HUES64 (cell line): Measurements from ENCODE around the gene FUT6.
"Not testable (repeated sequence)": the region's sequence is repeated elsewhere in the genome, so short reads cannot be mapped to it uniquely, and the experiment has no call there.

Experiments
- H3K27ac ChIP-seq: 2 replicates; pipeline ENCODE4 v1.7.0; 2013; ENCODE audit warnings: low read depth, low read length, inconsistent platforms
- H3K27me3 ChIP-seq: 2 replicates; pipeline ENCODE4 v1.6.1; 2013; ENCODE audit warnings: mild to moderate bottlenecking, low read length; ENCODE audit not compliant: insufficient read depth
- H3K36me3 ChIP-seq: 2 replicates; pipeline ENCODE4 v1.6.1; 2013; ENCODE audit warnings: mild to moderate bottlenecking, low read length; ENCODE audit not compliant: insufficient read depth
- H3K4me1 ChIP-seq: 2 replicates; pipeline ENCODE4 v1.6.1; 2013; ENCODE audit warnings: mild to moderate bottlenecking, low read length, moderate library complexity; ENCODE audit not compliant: insufficient read depth
- H3K4me3 ChIP-seq: 2 replicates; pipeline ENCODE4 v1.5.1; 2013; ENCODE audit warnings: mild to moderate bottlenecking, low read length, moderate library complexity
- H3K9ac ChIP-seq: 2 replicates; pipeline ENCODE4 v1.6.1; 2013; ENCODE audit warnings: mild to moderate bottlenecking, low read depth, low read length
- H3K9me3 ChIP-seq: 2 replicates; pipeline ENCODE4 v1.6.1; 2013; ENCODE audit warnings: low read depth, low read length; ENCODE audit not compliant: insufficient read depth
- WGBS: fragments of 150-250, 120-280 bp; methylation state at CpG from one replicate; pipeline ENCODE4 v1.1.7; 2013; ENCODE audit warnings: missing lambda C conversion rate; 5-methylcytosine and 5-hydroxymethylcytosine counted together

Gene FUT6

DNA sequence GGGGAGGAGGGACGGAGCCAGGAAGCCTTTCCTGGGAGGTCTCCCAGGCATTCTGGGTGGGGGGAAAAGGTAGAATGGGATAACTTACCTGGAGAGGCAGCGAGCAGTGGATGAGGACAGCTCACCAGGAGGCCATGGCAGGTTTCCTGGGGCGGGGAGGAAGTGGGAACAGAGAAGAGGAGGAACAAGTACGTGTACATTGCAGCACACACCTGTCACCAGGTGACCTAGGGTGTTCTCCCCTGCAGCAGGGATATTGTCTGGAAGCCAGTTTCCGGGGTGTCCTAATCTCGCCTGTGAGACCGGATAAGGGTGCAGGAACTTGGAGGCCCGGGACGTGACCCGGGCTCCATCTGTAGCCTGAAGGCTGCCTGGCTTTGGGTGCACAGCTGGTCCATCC lies 11.8 kb upstream of the FUT6 start, which contains the start of gene FUT3:
TSS of gene FUT3 (minus strand) at position 148 of the 400 bp plus-strand sequence.
- H3K27me3 ChIP-seq = 0 out of 2 replicates have a peak, but pooled peaks cover under 1% of the 10 kb centered on the region
- 88% methylated on average over 10 of the region's 10 CpGs for WGBS

GRCh38 chr19:5850743-5851293 lies 11.3 kb upstream of the FUT6 start:
- H3K36me3 ChIP-seq = no peaks in the 10 kb centered on the region
- no peak overlapping the region for H3K27ac ChIP-seq
- no peak overlapping the region for H3K4me3 ChIP-seq
- 86% methylated on average over 5 of the region's 5 CpGs for WGBS
- no peaks in the 10 kb centered on the region for H3K27me3 ChIP-seq
- H3K4me1 ChIP-seq = no peaks in the 10 kb centered on the region
- H3K9me3 ChIP-seq = 0 out of 2 replicates have a peak, but pooled peaks cover 3% of the 10 kb centered on the region
- no peak overlapping the region for H3K9ac ChIP-seq

More for the DNA sequence above, 11.8 kb upstream of the FUT6 start, which contains the start of gene FUT3:
- Histone ChIP-seq H3K9ac (no peak within 1 kb of the TSS), H3K9me3 (0 out of 2 replicates have a peak, but pooled peaks cover 3% of the 10 kb centered on the region), H3K4me1 (no peaks in the 10 kb centered on the region), H3K27ac (no peak within 1 kb of the TSS), H3K4me3 (no peak within 1 kb of the TSS), H3K36me3 (no peaks in the 10 kb centered on the region)

GRCh38 chr19:5850189-5850588 lies 10.7 kb upstream of the FUT6 start:
- Histone ChIP-seq H3K4me3 (no peak overlapping the region), H3K4me1 (no peaks in the 10 kb centered on the region), H3K27ac (no peak overlapping the region), H3K36me3 (no peaks in the 10 kb centered on the region), H3K9ac (no peak overlapping the region), H3K27me3 (no peaks in the 10 kb centered on the region), H3K9me3 (0 out of 2 replicates have a peak, but pooled peaks cover 3% of the 10 kb centered on the region)
- 92% methylated on average over 6 of the region's 6 CpGs for WGBS

GRCh38 chr19:5848621-5849020 lies 9.1 kb upstream of the FUT6 start:
- not testable (repeated sequence) for H3K27me3 ChIP-seq, H3K4me1 ChIP-seq, H3K27ac ChIP-seq, H3K4me3 ChIP-seq, H3K9ac ChIP-seq, H3K9me3 ChIP-seq, H3K36me3 ChIP-seq
- 86% methylated on average over 5 of the region's 5 CpGs for WGBS

- not testable (repeated sequence) for H3K36me3 ChIP-seq, H3K9me3 ChIP-seq, H3K27me3 ChIP-seq, H3K4me1 ChIP-seq, H3K4me3 ChIP-seq, H3K9ac ChIP-seq, H3K27ac ChIP-seq
- 84% methylated on average over 10 of the region's 10 CpGs for WGBS
Observed at GRCh38 chr19:5847846-5848245, 8.3 kb upstream of the FUT6 start.

GRCh38 chr19:5844456-5845433 lies 5.2 kb upstream of the FUT6 start:
- Histone ChIP-seq H3K27me3 (no peaks in the 10 kb centered on the region), H3K36me3 (no peaks in the 10 kb centered on the region), H3K9me3 (0 out of 2 replicates have a peak, but pooled peaks cover 3% of the 10 kb centered on the region), H3K9ac (no peak overlapping the region), H3K27ac (no peak overlapping the region), H3K4me1 (no peaks in the 10 kb centered on the region), H3K4me3 (no peak overlapping the region)
- WGBS = 89% methylated on average over 24 of the region's 24 CpGs

GRCh38 chr19:5843295-5843927 lies 3.9 kb upstream of the FUT6 start:
- no peak overlapping the region for H3K9ac ChIP-seq
- H3K9me3 ChIP-seq = 0 out of 2 replicates have a peak, but pooled peaks cover 3% of the 10 kb centered on the region
- H3K4me1 ChIP-seq = no peaks in the 10 kb centered on the region
- no peak overlapping the region for H3K4me3 ChIP-seq
- WGBS = 93% methylated on average over 18 of the region's 21 CpGs
- no peak overlapping the region for H3K27ac ChIP-seq
- H3K27me3 ChIP-seq = no peaks in the 10 kb centered on the region
- H3K36me3 ChIP-seq = no peaks in the 10 kb centered on the region

- not testable (repeated sequence) for H3K9me3 ChIP-seq, H3K27ac ChIP-seq, H3K4me3 ChIP-seq, H3K36me3 ChIP-seq, H3K27me3 ChIP-seq, H3K9ac ChIP-seq, H3K4me1 ChIP-seq
- 100% methylated on average over 6 of the region's 6 CpGs for WGBS
Observed at GRCh38 chr19:5841735-5842111, 2.2 kb upstream of the FUT6 start.

- Histone ChIP-seq H3K4me3 (no peak overlapping the region), H3K9me3 (no peaks in the 10 kb centered on the region), H3K27ac (no peak overlapping the region), H3K27me3 (no peaks in the 10 kb centered on the region; the same call in 1 of the 2 replicates), H3K4me1 (no peaks in the 10 kb centered on the region), H3K9ac (no peak overlapping the region), H3K36me3 (no peaks in the 10 kb centered on the region)
- 95% methylated on average over 20 of the region's 20 CpGs for WGBS
Observed at GRCh38 chr19:5838353-5839064, 993 bp downstream of the FUT6 start.

- Histone ChIP-seq H3K9ac (no peak overlapping the region), H3K36me3 (no peaks in the 10 kb centered on the region), H3K27me3 (no peaks in the 10 kb centered on the region; the same call in 1 of the 2 replicates), H3K4me1 (no peaks in the 10 kb centered on the region), H3K4me3 (no peak overlapping the region), H3K27ac (no peak overlapping the region), H3K9me3 (no peaks in the 10 kb centered on the region)
- WGBS = 94% methylated on average over 14 of the region's 15 CpGs
Observed at GRCh38 chr19:5837761-5838352, 1.6 kb downstream of the FUT6 start.
